NCI-H2107 (cell line): ENCODE measurements around the gene TPRG1.

Experiments
- DNase-seq: peaks from one replicate; lab custom pipeline; 2025; lab: John Stamatoyannopoulos, UW

Gene TPRG1

DNA sequence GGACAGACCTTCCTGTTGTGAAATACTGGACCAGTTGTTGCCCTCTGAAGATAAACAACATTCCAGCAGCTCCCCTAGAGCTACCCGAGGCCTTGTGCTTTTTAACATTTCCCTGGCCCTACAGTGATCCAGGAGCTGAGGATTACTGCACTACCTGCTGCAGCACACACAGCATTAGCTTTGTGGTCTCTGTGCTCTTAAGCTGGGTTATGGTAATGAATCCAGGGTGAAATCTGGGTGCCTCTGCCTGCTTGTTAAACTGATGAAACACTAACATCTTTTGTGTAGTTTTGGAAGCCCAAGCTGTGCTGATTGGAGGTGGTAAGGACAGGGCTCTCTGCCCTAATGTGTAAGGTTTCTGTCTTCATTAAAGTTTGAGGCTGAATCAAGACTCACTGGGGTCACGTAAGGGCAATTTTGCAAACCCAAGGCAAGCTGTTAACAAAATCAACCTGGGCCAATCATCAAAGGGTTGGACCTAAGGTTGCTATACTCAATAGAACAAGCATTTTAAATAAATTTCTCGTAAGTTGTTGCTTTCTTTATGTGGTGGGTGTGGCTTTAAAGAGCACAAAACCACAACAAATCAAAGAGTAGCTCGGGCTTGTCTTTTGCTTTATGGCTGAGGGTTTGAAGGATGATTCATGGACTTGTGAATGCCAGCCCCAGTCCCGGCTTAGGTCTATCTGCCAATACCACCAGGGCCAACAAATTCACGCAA lies 183.9 kb downstream of the TPRG1 start:
- DNase-seq = no peak

DNA sequence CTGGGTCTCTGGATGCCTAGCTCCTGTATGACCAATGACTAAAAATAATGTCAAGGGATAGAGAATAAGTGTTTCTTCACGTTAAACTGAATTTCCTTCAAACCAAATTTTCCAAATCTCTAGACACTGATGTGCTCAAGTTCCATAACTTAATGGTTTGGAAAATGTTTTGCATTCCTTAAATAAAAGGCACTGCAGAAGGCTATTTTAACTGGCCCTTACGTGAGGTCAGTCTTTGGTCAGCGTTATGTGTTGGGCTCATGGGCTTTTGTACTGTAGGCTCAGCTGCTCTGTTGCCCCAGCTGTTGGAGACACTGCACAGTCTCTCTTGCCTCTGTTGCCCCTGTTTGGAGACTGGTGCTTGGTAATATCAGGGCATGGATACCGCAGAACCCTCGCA lies 188.5 kb downstream of the TPRG1 start:
- DNase-seq = no peak

DNA sequence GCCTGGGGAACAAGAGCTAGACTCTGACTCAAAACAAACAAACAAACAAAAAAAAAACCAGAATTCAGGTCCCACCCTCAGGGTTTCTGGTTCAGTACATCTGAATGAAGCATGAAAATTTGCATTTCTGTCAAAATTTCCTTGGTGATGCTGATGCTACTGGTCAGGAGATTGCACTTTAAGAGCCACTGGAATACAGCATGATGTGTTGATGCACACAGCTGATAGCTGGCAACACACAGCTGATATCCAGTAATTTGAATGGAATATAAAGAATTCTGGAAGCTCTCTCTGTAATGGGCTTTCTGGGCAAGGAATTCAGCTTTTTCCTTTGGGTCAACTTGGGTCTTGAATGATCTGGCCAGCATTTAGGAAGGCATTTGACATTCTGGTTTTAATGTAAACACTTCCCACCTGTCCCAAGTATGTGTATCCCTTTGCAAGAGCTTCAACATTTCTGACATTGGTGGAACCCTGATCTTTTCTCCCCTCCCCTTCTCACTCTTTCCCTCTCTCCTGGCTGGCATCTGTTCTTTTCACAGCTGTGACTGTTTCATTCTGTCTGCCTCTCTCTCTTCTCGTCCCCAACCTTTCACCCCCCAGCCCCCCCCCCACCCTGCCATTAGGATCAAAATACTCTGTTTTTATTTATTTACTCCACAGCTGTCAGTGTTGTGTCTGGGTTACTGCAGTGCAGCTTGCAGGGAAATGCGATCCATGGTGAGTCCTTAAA lies 189.5 kb downstream of the TPRG1 start:
- DNase-seq = no peak

DNA sequence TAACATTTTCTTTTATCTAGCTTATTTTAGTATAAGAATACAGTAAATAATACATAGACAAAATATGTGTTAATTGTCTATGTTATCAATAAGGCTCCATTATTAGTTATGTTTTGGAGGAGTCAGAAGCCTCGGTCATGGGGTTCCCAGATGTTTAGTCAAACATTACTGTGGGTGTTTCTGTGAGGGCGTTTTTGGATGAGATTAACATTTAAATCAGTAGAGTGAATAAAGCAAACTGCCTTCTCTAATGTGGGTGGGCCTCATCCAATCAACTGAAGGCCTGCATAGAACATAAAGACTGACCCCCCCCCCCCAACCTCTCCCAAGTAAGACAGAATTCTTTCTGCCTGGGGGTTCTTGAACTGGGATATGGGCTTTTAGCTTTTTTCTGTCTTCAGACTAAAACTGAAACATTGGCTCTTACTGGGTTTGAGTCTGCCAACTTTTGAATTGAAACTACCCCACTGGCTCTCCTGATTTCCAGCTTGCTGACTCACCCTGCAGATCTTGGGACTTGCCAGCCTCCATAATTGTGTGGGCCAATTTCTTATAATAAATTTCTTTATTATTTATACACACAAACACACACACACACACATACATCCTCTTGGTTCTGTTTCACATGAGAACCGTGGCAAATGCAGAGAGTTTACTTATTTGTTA lies 192.0 kb downstream of the TPRG1 start:
- DNase-seq = no peak

DNA sequence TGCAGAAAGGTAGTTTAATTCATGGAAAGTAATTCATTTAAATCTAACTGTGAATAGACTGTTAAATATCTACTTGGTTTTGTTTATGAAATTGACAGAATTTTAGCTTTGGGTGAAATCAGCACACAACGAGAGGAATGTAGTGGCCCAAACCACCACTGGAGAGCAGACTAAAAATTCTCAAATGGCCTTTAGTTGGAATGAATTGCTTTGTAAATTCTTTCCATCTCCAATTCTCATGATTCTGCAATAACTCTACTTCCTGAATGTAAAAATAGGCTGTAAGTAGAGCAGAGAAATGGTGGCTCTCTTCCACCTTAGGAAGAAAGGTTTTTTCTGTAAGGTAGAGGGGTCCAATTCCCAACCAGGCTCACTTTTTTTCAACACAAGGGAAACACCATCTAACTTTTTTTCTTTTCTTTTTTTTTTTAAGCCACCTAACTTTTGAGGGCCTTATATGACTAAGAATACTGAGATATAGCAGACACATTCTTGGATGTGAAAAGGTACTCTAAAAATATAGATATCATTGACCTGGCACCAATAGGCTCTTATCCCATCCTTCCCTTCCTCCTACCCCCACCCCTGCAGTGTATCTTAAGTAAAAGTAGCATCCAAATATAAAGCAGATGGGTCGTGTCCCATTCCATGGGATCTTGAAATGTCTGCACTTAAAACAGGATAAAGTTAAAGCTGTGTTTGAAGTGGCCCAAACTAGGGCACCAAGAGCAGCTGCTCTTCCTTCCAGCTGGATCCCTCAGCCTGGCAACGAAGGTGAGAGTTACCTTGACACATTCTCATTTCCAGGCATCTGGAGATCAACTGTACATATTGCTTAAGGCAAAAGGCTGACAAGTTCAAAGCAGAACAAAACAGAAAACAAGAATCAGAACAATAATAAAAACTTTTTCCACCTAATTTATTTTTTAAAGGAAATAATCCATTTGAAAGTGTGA lies 194.1 kb downstream of the TPRG1 start:
- DNase-seq = no peak

DNA sequence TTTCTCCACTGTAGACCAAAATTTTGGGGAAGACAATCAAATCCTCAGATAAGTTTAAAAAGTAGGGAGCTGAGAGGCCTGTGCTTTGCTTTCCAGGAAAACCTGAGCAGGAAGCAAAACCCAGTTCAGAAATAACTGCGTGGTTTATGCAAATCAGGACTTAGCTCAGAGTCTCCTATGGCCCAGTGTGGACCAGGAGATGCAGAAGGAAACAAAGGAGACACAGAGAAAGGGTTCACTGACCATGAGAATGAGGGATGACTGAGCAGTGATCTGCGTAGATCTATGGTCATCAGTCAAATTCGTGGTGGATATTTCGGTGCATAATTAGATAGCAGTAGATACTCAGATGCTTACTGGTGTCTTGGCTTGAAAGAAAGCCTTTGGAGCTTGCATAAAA lies 196.6 kb downstream of the TPRG1 start:
- no peak for DNase-seq

DNA sequence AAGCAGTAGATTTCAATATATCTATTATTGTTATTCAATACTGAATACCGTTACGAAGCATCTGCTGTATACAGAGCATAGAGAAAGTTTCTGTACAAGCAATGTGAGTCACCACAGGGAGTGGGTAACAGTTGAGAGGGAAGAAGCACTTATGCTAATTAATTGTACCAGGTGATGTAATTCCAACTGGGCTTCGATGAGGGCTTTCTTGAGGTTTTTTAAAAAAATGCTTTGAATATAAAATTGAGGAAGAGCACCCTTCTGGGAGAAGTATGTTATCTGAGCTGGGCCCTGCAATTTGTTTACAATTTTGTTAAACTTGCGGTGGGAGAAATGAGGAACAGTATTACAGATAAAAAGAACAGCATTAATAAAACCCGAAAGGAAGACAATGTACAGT lies 197.9 kb downstream of the TPRG1 start:
- peak; percentile 4 for DNase-seq

DNA sequence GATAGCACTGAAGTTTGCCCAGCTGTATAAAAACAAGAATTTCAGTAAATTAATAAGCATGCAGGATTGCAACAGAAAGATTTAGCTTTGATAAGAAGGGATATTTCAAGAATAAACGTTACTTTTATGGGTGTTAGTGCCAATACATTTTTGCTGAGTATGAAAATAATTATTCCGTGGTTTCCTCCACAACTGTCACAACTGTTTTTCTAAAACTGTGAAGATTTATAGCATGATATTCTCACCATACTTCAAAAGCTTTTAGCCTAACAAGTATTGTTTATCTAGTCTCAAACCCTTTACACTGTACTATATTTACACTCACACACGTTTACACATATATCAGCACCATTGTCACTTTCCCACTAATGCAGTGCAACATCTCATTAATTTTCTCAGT lies 200.5 kb downstream of the TPRG1 start:
- DNase-seq = no peak
